GM12878 (cell line): ENCODE data around the gene RBKS. TPM values are rescaled to one million over a fixed set of nuclear protein-coding genes. Genes with fewer than 3 reads are reported as not detected.

Source experiments
- ATAC-seq: fragments of 200-7000 bp; cut with Tn5 transposase; 3 replicates; pipeline ENCODE4 v1.9.1; 2020; ENCODE audit warnings: mild to moderate bottlenecking, moderate library complexity
- BruUV-seq: library from RNA; stranded (reverse); fragments of 400-500 nt; replicated peaks from 2 replicates; lab custom pipeline; 2021; lab: Mats Ljungman, UMichigan
- CTCF ChIA-PET: fragments of 300-600 bp; sonication (Branson Sonifier 250); formaldehyde crosslinking; extraction: SDS; loops from one replicate; lab custom pipeline; 2021; ENCODE audit warnings: inconsistent platforms; lab: Yijun Ruan, JAX
- POLR2A ChIA-PET: fragments of 350-600 bp; formaldehyde crosslinking; extraction: SDS; loops from one replicate; lab custom pipeline; 2021; ENCODE audit warnings: inconsistent platforms; lab: Charles Lee
- RAD21 ChIA-PET: fragments of 300-600 bp; sonication (Branson Sonifier 250); formaldehyde crosslinking; loops from one replicate; lab custom pipeline; 2023; ENCODE audit warnings: antibody characterized with exemption; ENCODE audit not compliant: unreplicated experiment; lab: Charles Lee
- SMC1A ChIA-PET: fragments of 300-600 bp; sonication (Branson Sonifier 250); formaldehyde crosslinking; loops from one replicate; lab custom pipeline; 2023; ENCODE audit not compliant: unreplicated experiment, uncharacterized antibody; lab: Charles Lee
- DNase-seq: peaks from one replicate; pipeline ENCODE4 v3.0.0-alpha.2; 2011; ENCODE audit warnings: low read depth, low spot score
- FAIRE-seq: peaks from 3 replicates; lab custom pipeline; 2011; peaks lifted over from hg19 to GRCh38; lab: Jason Lieb, UNC
- H2AFZ ChIP-seq: 2 replicates; pipeline ENCODE4 v1.6.0; 2011; ENCODE audit warnings: low read depth, low read length, control low read depth; ENCODE audit not compliant: control insufficient read depth
- H3K27ac ChIP-seq: 2 replicates; pipeline ENCODE4 v1.5.1; 2011; ENCODE audit warnings: control low read depth; ENCODE audit not compliant: control insufficient read depth, insufficient read depth
- H3K27me3 ChIP-seq, 2 experiments: replicated peaks in 1 of 2; 2 replicates each; pipeline versions ENCODE4 v1.6.0 to v1.6.1; 2011; ENCODE audit warnings: low read length in 1 of 2; ENCODE audit not compliant: control insufficient read depth in 2 of 2, insufficient read depth in 2 of 2
- H3K36me3 ChIP-seq, 2 experiments: 2 replicates each; pipeline ENCODE4 v1.5.1; 2011; ENCODE audit warnings: low read length in 1 of 2; ENCODE audit not compliant: control insufficient read depth in 2 of 2, insufficient read depth in 2 of 2
- H3K4me1 ChIP-seq: 2 replicates; pipeline ENCODE4 v1.6.1; 2011; ENCODE audit warnings: mild to moderate bottlenecking, low read length, moderate library complexity, mixed read lengths; ENCODE audit not compliant: control insufficient read depth, insufficient read depth
- H3K4me2 ChIP-seq: 2 replicates; pipeline ENCODE4 v1.6.0; 2011; ENCODE audit warnings: control low read depth; ENCODE audit not compliant: control insufficient read depth, insufficient read depth
- H3K4me3 ChIP-seq: fragments of 200-600 bp; sonication (generic); 2 replicates; pipeline ENCODE4 v1.5.1; 2016
- H3K79me2 ChIP-seq: 2 replicates; pipeline ENCODE4 v1.6.0; 2011; ENCODE audit warnings: low read length; ENCODE audit not compliant: control insufficient read depth, insufficient read depth
- H3K9ac ChIP-seq: 2 replicates; pipeline ENCODE4 v1.8.0; 2011; ENCODE audit warnings: low read length, control low read depth, mixed read lengths; ENCODE audit not compliant: control insufficient read depth, insufficient read depth
- H3K9me3 ChIP-seq: replicated peaks from 3 replicates; pipeline ENCODE4 v1.5.1; 2011; ENCODE audit warnings: mild to moderate bottlenecking, low read length; ENCODE audit not compliant: control insufficient read depth, insufficient read depth
- H4K20me1 ChIP-seq: 2 replicates; pipeline ENCODE4 v1.6.0; 2011; ENCODE audit not compliant: control insufficient read depth, insufficient read depth
- CHD4 ChIP-seq: fragments of 200-600 bp; sonication (generic); IDR thresholded peaks from 2 replicates; pipeline ENCODE4 v1.6.1; 2016; ENCODE audit warnings: mild to moderate bottlenecking
- ETV6 ChIP-seq, 2 experiments: fragments of 450-650 bp in 1 of 2; IDR thresholded peaks in 1 of 2; conservative IDR thresholded peaks in 1 of 2; 2 replicates each; pipeline ENCODE4 v1.6.1; 2014; ENCODE audit warnings: antibody characterized with exemption in 1 of 2, borderline replicate concordance in 1 of 2, low read depth in 1 of 2, mild to moderate bottlenecking in 1 of 2, moderate library complexity in 1 of 2
- KAT2A ChIP-seq: conservative IDR thresholded peaks from 2 replicates; pipeline ENCODE4 v1.6.1; 2011; ENCODE audit warnings: low read depth, low read length; ENCODE audit not compliant: control insufficient read depth
- POLR2AphosphoS5 ChIP-seq: IDR thresholded peaks from 2 replicates; pipeline ENCODE4 v1.6.1; 2011; ENCODE audit warnings: mild to moderate bottlenecking, low read length, inconsistent platforms
- POU2F2 ChIP-seq: IDR thresholded peaks from 3 replicates; pipeline ENCODE4 v1.6.1; 2011; ENCODE audit warnings: low read depth, mild to moderate bottlenecking, low read length, borderline replicate concordance
- RUNX3 ChIP-seq: IDR thresholded peaks from 2 replicates; pipeline ENCODE4 v1.6.1; 2012; ENCODE audit warnings: low read length, inconsistent platforms
- STAT1 ChIP-seq: fragments of 450-650 bp; conservative IDR thresholded peaks from 2 replicates; pipeline ENCODE4 v1.6.1; 2014; ENCODE audit warnings: antibody characterized with exemption, mild to moderate bottlenecking
- STAT3 ChIP-seq: IDR thresholded peaks from 2 replicates; pipeline ENCODE4 v1.6.1; 2011; ENCODE audit warnings: low read depth, low read length, improper control_type of control experiment
- WGBS: methylation state at CpG from one replicate; pipeline ENCODE4 v1.1.6; 2016; ENCODE audit warnings: low lambda C conversion rate; ENCODE audit not compliant: insufficient replicate concordance, insufficient coverage; ENCODE audit errors: missing lambda C conversion rate; 5-methylcytosine and 5-hydroxymethylcytosine counted together
- in situ Hi-C: fragments of 300-500 bp; cut with MboI; formaldehyde crosslinking; loops from 9 replicates; pipeline ENCODE4 v1.14.3; 2018; ENCODE audit warnings: mixed read lengths
- intact Hi-C: fragments of 100-400 bp; cut with micrococcal nuclease; formaldehyde crosslinking; loops from one replicate; pipeline ENCODE4 v1.14.2; 2022; ENCODE audit not compliant: unreplicated experiment
- polyA plus RNA-seq, 11 experiments: library from polyadenylated mRNA; depleted of rRNA in 4 of 11; unstranded in 6 of 11; stranded (reverse) in 5 of 11; fragments of >200 nt; fragmentation: Nextera tagmentation in 4 of 11; fragmentation: Illumina TruSeq in 1 of 11; extraction: Ambion mirVana in 4 of 11; extraction: Trizol in 1 of 11; gene quantifications; 1 replicate in 1 of 11; 2 replicates in 10 of 11; pipeline versions ENCODE4 v1.2.1 to v1.2.3, GENCODE V29; 2011 to 2016; ENCODE audit warnings: inconsistent platforms in 2 of 11, missing spikeins in 2 of 11, low read depth in 1 of 11
- total RNA-seq, 4 experiments: library from RNA; depleted of rRNA in 3 of 4; stranded (reverse); fragments of >200 nt in 3 of 4; fragmentation: Illumina TruSeq in 1 of 4; extraction: Trizol in 1 of 4; gene quantifications; 2 replicates each; pipeline versions ENCODE4 v1.2.1 to v1.2.3, GENCODE V29; 2013 to 2021
- TF ChIP-seq, protein P1 (sequence below): fragments of 450-650 bp; formaldehyde crosslinking; IDR thresholded peaks from 2 replicates; pipeline ENCODE4 v1.4.0; 2020; ENCODE audit warnings: mild to moderate bottlenecking, moderate library complexity
- TF ChIP-seq, protein P2 (sequence below): fragments of 450-650 bp; formaldehyde crosslinking; IDR thresholded peaks from 2 replicates; pipeline ENCODE4 v1.5.0; 2022; ENCODE audit warnings: mild to moderate bottlenecking, missing genetic modification characterization
- TF ChIP-seq, protein P3 (sequence below): fragments of 450-650 bp; IDR thresholded peaks from 2 replicates; pipeline ENCODE4 v1.6.1; 2017; ENCODE audit warnings: low read depth, mild to moderate bottlenecking, moderate library complexity
- TF ChIP-seq, protein P4 (sequence below): IDR thresholded peaks from 2 replicates; pipeline ENCODE4 v1.6.1; 2011; ENCODE audit warnings: borderline replicate concordance, low read depth, mild to moderate bottlenecking, moderate library complexity, low read length; ENCODE audit not compliant: insufficient read depth, poor library complexity, severe bottlenecking

Gene RBKS
- total and polyA plus RNA-seq, 10 of the 15 experiments (the other 5 are each of a cell fraction or from before 2014, with no cell fraction given), result 0.39 to 1.8 (median 1.0) TPM

DNA sequence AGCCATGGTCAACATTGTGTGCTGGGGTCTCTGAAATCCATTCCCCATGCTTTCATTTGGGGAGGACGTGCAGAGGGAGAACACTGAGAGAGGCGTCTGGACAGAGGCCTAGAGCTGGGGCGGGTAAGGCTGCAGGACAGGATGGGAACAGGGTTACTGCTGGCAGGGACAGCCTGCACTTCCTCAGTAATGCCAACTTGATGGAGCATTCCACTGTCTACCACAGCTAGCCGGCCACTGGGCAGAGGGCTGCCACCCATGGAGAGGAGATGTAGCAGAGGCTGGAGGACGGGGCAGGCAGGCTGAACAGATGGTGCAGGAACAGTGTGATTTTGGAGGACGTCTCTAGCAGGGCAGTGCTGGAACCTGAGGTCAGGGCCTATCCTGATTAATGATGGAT lies 89.3 kb downstream of the RBKS start (continued):
- TF ChIP-seq STAT3 (no peak), KAT2A (no peak), POU2F2 (no peak), RUNX3 (no peak)
- TF ChIP-seq, protein P1, sequence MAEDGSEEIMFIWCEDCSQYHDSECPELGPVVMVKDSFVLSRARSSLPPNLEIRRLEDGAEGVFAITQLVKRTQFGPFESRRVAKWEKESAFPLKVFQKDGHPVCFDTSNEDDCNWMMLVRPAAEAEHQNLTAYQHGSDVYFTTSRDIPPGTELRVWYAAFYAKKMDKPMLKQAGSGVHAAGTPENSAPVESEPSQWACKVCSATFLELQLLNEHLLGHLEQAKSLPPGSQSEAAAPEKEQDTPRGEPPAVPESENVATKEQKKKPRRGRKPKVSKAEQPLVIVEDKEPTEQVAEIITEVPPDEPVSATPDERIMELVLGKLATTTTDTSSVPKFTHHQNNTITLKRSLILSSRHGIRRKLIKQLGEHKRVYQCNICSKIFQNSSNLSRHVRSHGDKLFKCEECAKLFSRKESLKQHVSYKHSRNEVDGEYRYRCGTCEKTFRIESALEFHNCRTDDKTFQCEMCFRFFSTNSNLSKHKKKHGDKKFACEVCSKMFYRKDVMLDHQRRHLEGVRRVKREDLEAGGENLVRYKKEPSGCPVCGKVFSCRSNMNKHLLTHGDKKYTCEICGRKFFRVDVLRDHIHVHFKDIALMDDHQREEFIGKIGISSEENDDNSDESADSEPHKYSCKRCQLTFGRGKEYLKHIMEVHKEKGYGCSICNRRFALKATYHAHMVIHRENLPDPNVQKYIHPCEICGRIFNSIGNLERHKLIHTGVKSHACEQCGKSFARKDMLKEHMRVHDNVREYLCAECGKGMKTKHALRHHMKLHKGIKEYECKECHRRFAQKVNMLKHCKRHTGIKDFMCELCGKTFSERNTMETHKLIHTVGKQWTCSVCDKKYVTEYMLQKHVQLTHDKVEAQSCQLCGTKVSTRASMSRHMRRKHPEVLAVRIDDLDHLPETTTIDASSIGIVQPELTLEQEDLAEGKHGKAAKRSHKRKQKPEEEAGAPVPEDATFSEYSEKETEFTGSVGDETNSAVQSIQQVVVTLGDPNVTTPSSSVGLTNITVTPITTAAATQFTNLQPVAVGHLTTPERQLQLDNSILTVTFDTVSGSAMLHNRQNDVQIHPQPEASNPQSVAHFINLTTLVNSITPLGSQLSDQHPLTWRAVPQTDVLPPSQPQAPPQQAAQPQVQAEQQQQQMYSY (CRISPR knock-in tag), result no peak

DNA sequence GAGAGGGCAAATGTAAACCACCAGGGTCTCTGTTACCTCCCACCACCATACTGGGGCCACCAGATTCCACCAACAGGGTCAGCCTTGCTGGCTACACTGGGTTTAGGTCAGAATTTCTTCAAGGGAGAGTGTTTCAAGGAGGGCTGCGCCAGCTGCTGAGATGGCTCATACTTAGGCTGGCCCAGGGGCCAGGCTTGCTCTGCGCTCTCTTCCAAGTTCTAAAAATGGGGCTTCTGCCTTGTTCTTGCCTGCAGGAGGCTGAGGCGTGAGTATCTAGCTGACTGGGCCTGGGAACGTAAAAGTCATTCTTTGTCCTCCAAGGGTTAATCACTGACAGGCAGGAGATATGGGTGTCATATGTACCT lies 90.6 kb downstream of the RBKS start:
- H3K4me2 ChIP-seq, result no peak overlapping the region
- CTCF ChIA-PET, result no interaction called here
- TF ChIP-seq ETV6 (conservative IDR thresholded peaks at IDR 0.05 in 1 of 2, IDR thresholded peaks at IDR 0.05 in 1 of 2; ENCODE audit: borderline replicate concordance in 1 of 2, low read depth in 1 of 2) (no peak), CHD4 (no peak), POLR2AphosphoS5 (no peak), STAT1 (no peak)
- TF ChIP-seq, protein P2, sequence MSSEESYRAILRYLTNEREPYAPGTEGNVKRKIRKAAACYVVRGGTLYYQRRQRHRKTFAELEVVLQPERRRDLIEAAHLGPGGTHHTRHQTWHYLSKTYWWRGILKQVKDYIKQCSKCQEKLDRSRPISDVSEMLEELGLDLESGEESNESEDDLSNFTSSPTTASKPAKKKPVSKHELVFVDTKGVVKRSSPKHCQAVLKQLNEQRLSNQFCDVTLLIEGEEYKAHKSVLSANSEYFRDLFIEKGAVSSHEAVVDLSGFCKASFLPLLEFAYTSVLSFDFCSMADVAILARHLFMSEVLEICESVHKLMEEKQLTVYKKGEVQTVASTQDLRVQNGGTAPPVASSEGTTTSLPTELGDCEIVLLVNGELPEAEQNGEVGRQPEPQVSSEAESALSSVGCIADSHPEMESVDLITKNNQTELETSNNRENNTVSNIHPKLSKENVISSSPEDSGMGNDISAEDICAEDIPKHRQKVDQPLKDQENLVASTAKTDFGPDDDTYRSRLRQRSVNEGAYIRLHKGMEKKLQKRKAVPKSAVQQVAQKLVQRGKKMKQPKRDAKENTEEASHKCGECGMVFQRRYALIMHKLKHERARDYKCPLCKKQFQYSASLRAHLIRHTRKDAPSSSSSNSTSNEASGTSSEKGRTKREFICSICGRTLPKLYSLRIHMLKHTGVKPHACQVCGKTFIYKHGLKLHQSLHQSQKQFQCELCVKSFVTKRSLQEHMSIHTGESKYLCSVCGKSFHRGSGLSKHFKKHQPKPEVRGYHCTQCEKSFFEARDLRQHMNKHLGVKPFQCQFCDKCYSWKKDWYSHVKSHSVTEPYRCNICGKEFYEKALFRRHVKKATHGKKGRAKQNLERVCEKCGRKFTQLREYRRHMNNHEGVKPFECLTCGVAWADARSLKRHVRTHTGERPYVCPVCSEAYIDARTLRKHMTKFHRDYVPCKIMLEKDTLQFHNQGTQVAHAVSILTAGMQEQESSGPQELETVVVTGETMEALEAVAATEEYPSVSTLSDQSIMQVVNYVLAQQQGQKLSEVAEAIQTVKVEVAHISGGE (CRISPR knock-in tag), result no peak
- TF ChIP-seq, protein P3, sequence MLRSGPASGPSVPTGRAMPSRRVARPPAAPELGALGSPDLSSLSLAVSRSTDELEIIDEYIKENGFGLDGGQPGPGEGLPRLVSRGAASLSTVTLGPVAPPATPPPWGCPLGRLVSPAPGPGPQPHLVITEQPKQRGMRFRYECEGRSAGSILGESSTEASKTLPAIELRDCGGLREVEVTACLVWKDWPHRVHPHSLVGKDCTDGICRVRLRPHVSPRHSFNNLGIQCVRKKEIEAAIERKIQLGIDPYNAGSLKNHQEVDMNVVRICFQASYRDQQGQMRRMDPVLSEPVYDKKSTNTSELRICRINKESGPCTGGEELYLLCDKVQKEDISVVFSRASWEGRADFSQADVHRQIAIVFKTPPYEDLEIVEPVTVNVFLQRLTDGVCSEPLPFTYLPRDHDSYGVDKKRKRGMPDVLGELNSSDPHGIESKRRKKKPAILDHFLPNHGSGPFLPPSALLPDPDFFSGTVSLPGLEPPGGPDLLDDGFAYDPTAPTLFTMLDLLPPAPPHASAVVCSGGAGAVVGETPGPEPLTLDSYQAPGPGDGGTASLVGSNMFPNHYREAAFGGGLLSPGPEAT, result no peak
- TF ChIP-seq, protein P4, sequence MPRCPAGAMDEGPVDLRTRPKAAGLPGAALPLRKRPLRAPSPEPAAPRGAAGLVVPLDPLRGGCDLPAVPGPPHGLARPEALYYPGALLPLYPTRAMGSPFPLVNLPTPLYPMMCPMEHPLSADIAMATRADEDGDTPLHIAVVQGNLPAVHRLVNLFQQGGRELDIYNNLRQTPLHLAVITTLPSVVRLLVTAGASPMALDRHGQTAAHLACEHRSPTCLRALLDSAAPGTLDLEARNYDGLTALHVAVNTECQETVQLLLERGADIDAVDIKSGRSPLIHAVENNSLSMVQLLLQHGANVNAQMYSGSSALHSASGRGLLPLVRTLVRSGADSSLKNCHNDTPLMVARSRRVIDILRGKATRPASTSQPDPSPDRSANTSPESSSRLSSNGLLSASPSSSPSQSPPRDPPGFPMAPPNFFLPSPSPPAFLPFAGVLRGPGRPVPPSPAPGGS, result no peak

More for the DNA sequence above, 90.6 kb downstream of the RBKS start:
- ChIA-PET POLR2A (no interaction called here), RAD21 (no interaction called here), SMC1A (interaction anchor here (0.6 kb wide), 1 partner anchor 295 kb away, joined by 3 read pairs; no protein-coding TSS in a partner anchor)
- in situ Hi-C loops, result no loop called here
- H3K4me3 ChIP-seq, result no peak overlapping the region
- H3K79me2 ChIP-seq, result no peaks in the 10 kb centered on the region
- no peaks in the 10 kb centered on the region for H4K20me1 ChIP-seq
- H3K36me3 ChIP-seq, result no peaks in the 10 kb centered on the region
- H2AFZ ChIP-seq, result no peak overlapping the region
- no peaks in the 10 kb centered on the region for H3K27me3 ChIP-seq
- H3K27ac ChIP-seq, result no peak overlapping the region
- ATAC-seq (no peak), DNase-seq (no peak), FAIRE-seq (no peak)
- no peaks in the 10 kb centered on the region for H3K9me3 ChIP-seq
- intact Hi-C loops, result no loop called here
- 69% methylated on average over 4 of the region's 4 CpGs for WGBS
- no peaks in the 10 kb centered on the region for H3K4me1 ChIP-seq
- no peak overlapping the region for H3K9ac ChIP-seq
- no TSS peak for BruUV-seq
